KOPT-K1 (cell line): ENCODE results near the gene ERH.
"Not testable (repeated sequence)": the region's sequence is repeated elsewhere in the genome, so short reads cannot be mapped to it uniquely, and the experiment has no call there.

Experiments
- H3K27ac ChIP-seq: fragments of 200-600 bp; sonication (generic); 2 replicates; pipeline ENCODE4 v1.5.1; 2016; ENCODE audit warnings: antibody characterized with exemption, mild to moderate bottlenecking, low read depth, low read length; ENCODE audit not compliant: poor library complexity, severe bottlenecking
- H3K36me3 ChIP-seq: fragments of 200-600 bp; sonication (generic); 2 replicates; pipeline ENCODE4 v1.5.1; 2017; ENCODE audit warnings: antibody characterized with exemption, mild to moderate bottlenecking, low read length, moderate library complexity; ENCODE audit not compliant: insufficient read depth
- H3K9me3 ChIP-seq: fragments of 200-600 bp; sonication (generic); 2 replicates; pipeline ENCODE4 v1.5.1; 2017; ENCODE audit warnings: antibody characterized with exemption, low read length, mild to moderate bottlenecking; ENCODE audit not compliant: insufficient read depth, poor library complexity, severe bottlenecking

The ERH gene

GRCh38 chr14:69398053-69398817 lies at the start of gene ERH, which contains the start of gene SLC39A9:
ERH (minus strand) TSS chr14:69398299; CDS start chr14:69398233, 66 bp downstream.
SLC39A9 (plus strand) TSS chr14:69398692; CDS start chr14:69399370, 678 bp downstream.
- H3K27ac ChIP-seq = peak within 1 kb of the TSS; percentile 93
- H3K9me3 ChIP-seq = no peaks in the 10 kb centered on the region
- H3K36me3 ChIP-seq = peaks cover 40% of the 10 kb centered on the region

GRCh38 chr14:69443296-69443805 lies 45.3 kb upstream of the ERH start:
- no peak overlapping the region for H3K27ac ChIP-seq
- H3K36me3 ChIP-seq = peaks cover 42% of the 10 kb centered on the region
- H3K9me3 ChIP-seq = no peaks in the 10 kb centered on the region

- no peaks in the 10 kb centered on the region for H3K9me3 ChIP-seq
- H3K36me3 ChIP-seq = peaks cover 36% of the 10 kb centered on the region
- no peak overlapping the region for H3K27ac ChIP-seq
Observed at GRCh38 chr14:69441948-69442347, 43.8 kb upstream of the ERH start.

- peaks cover 26% of the 10 kb centered on the region for H3K36me3 ChIP-seq
- H3K27ac ChIP-seq = no peak overlapping the region
- H3K9me3 ChIP-seq = no peaks in the 10 kb centered on the region
Observed at GRCh38 chr14:69439521-69440270, 41.6 kb upstream of the ERH start.

- Histone ChIP-seq H3K27ac (no peak overlapping the region), H3K9me3 (peaks cover 5% of the 10 kb centered on the region), H3K36me3 (peaks cover 22% of the 10 kb centered on the region)
Observed at GRCh38 chr14:69432364-69432763, 34.3 kb upstream of the ERH start.

GRCh38 chr14:69430306-69430939 lies 32.3 kb upstream of the ERH start:
- Histone ChIP-seq H3K9me3 (peaks cover 5% of the 10 kb centered on the region), H3K27ac (no peak overlapping the region), H3K36me3 (peaks cover 40% of the 10 kb centered on the region)

GRCh38 chr14:69429643-69430042 lies 31.5 kb upstream of the ERH start:
- Histone ChIP-seq H3K36me3 (peaks cover 48% of the 10 kb centered on the region), H3K27ac (no peak overlapping the region), H3K9me3 (peaks cover 5% of the 10 kb centered on the region)

- Histone ChIP-seq H3K9me3 (peaks cover 5% of the 10 kb centered on the region), H3K36me3 (peaks cover 55% of the 10 kb centered on the region)
Observed at GRCh38 chr14:69428289-69428998, 30.3 kb upstream of the ERH start.

GRCh38 chr14:69427596-69427995 lies 29.5 kb upstream of the ERH start:
- peaks cover 55% of the 10 kb centered on the region for H3K36me3 ChIP-seq

More at GRCh38 chr14:69428289-69428998, 30.3 kb upstream of the ERH start:
- no peak overlapping the region for H3K27ac ChIP-seq

GRCh38 chr14:69424149-69424923 lies 26.2 kb upstream of the ERH start:
- Histone ChIP-seq H3K9me3 (peaks cover 1% of the 10 kb centered on the region), H3K27ac (no peak overlapping the region), H3K36me3 (peaks cover 48% of the 10 kb centered on the region)

More at GRCh38 chr14:69427596-69427995, 29.5 kb upstream of the ERH start:
- Histone ChIP-seq H3K9me3 (peaks cover 5% of the 10 kb centered on the region), H3K27ac (no peak overlapping the region)

GRCh38 chr14:69423279-69423678 lies 25.2 kb upstream of the ERH start:
- no peaks in the 10 kb centered on the region for H3K9me3 ChIP-seq
- peaks cover 43% of the 10 kb centered on the region for H3K36me3 ChIP-seq
- no peak overlapping the region for H3K27ac ChIP-seq

- H3K27ac ChIP-seq, H3K9me3 ChIP-seq, H3K36me3 ChIP-seq: not testable (repeated sequence)
Observed at GRCh38 chr14:69416087-69416486, 18.0 kb upstream of the ERH start.

- no peak overlapping the region for H3K27ac ChIP-seq
- peaks cover 4% of the 10 kb centered on the region for H3K9me3 ChIP-seq
- peaks cover 4% of the 10 kb centered on the region for H3K36me3 ChIP-seq
Observed at GRCh38 chr14:69413483-69413882, 15.4 kb upstream of the ERH start.
